GM12875 (cell line): ENCODE data around the gene TENT4B.
"Not testable (repeated sequence)": the region's sequence is repeated elsewhere in the genome, so short reads cannot be mapped to it uniquely, and the experiment has no call there.

Source experiments
- H3K4me3 ChIP-seq: one replicate; pipeline ENCODE4 v1.5.1; 2011; ENCODE audit warnings: low read depth, low read length, control low read depth
- TF ChIP-seq, protein P1 (sequence below): IDR thresholded peaks from 2 replicates; pipeline ENCODE4 v1.5.1; 2011; ENCODE audit warnings: low read depth, mild to moderate bottlenecking, control low read depth, inconsistent platforms, low read length, moderate library complexity, borderline replicate concordance; ENCODE audit not compliant: insufficient read depth

TENT4B gene

GRCh38 chr16:50123417-50123816 is 29.7 kb upstream of the TENT4B start:
- TF ChIP-seq, protein P1, sequence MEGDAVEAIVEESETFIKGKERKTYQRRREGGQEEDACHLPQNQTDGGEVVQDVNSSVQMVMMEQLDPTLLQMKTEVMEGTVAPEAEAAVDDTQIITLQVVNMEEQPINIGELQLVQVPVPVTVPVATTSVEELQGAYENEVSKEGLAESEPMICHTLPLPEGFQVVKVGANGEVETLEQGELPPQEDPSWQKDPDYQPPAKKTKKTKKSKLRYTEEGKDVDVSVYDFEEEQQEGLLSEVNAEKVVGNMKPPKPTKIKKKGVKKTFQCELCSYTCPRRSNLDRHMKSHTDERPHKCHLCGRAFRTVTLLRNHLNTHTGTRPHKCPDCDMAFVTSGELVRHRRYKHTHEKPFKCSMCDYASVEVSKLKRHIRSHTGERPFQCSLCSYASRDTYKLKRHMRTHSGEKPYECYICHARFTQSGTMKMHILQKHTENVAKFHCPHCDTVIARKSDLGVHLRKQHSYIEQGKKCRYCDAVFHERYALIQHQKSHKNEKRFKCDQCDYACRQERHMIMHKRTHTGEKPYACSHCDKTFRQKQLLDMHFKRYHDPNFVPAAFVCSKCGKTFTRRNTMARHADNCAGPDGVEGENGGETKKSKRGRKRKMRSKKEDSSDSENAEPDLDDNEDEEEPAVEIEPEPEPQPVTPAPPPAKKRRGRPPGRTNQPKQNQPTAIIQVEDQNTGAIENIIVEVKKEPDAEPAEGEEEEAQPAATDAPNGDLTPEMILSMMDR: no peak
- H3K4me3 ChIP-seq: no peak overlapping the region

DNA sequence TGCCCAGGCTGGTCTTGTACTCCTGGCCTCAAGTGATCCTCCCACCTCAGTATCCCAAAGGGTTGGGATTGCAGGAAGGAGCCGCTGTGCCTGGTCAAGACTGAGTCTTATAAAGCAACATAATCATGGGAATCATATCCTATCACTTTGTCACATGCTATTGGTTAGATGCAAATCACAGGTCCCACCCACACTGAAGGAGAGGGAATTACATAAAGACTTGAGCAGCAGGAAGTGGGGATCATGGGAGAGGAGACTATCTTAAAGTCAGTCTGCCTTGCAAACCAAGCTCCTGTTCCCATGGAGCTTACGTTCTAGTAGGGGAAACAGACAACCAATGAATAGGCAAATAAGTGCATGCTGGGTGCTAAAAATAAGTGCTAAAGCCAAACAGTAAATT is 28.3 kb upstream of the TENT4B start:
- H3K4me3 ChIP-seq: no peak overlapping the region
- TF ChIP-seq, protein P1: no peak

GRCh38 chr16:50126183-50126582 is 26.9 kb upstream of the TENT4B start:
- TF ChIP-seq, protein P1: no peak
- no peak overlapping the region for H3K4me3 ChIP-seq

DNA sequence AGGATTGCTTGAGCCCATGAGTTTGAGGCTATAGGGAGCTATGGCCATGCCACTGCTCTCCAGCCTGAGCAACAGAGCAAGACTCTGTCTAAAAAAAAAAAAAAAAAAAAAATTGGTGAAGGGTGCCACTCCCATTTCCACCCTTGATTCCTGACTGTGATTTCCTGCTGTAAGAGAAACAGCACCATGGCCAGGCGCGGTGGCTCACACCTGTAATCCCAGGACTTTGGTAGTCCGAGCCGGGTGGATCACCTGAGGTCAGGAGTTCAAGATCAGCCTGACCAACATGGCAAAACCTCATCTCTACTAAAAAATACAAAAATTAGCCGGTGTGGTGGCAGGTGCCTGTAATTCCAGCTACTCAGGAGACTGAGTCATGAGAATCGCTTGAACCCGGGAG is 20.5 kb upstream of the TENT4B start:
- H3K4me3 ChIP-seq: not testable (repeated sequence)

GRCh38 chr16:50133214-50133613 is 19.9 kb upstream of the TENT4B start:
- TF ChIP-seq, protein P1: no peak
- H3K4me3 ChIP-seq: no peak overlapping the region

GRCh38 chr16:50136399-50136798 is 16.7 kb upstream of the TENT4B start:
- no peak overlapping the region for H3K4me3 ChIP-seq
- TF ChIP-seq, protein P1: peak; percentile 29; the same call in 1 of the 2 replicates

- H3K4me3 ChIP-seq: no peak overlapping the region
- TF ChIP-seq, protein P1: no peak
These were observed 15.8 kb upstream of the TENT4B start for GRCh38 chr16:50137268-50137667.

DNA sequence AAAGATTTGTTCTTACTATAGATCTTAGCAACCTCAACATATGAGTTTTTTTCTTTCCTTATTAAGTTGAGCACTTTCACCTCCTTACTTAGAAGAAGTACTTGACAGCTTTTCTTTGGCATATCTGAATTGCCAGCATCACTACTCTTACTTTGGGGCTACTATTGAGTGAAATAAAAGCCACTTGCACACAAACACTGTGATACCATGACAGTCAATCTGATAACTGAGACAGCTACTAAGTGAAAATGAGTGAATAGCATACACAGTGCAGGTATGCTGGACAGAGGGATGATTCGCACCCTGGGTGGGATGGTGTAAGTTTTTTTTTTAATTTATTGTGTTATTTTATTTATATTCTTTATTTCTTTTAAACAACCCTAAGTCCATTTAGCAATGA is 13.5 kb upstream of the TENT4B start:
- TF ChIP-seq, protein P1: no peak
- no peak overlapping the region for H3K4me3 ChIP-seq
